H1 (cell line): ENCODE data around the gene RASGEF1C. TPM values are rescaled to one million over a fixed set of nuclear protein-coding genes. Genes with fewer than 3 reads are reported as not detected.

Source experiments
- CTCF ChIA-PET: fragments of 300-600 bp; sonication (Branson Sonifier 250); formaldehyde crosslinking; loops from one replicate; lab custom pipeline; 2021; ENCODE audit not compliant: partially characterized antibody; lab: Charles Lee
- POLR2A ChIA-PET: fragments of 300-600 bp; sonication (Branson Sonifier 250); formaldehyde crosslinking; loops from one replicate; lab custom pipeline; 2021; ENCODE audit warnings: inconsistent platforms; ENCODE audit not compliant: partially characterized antibody; lab: Charles Lee
- DNase-seq, 2 experiments: peaks; one replicate each; pipeline versions ENCODE4 v3.0.0 to v3.0.0-alpha.2; 2010 to 2022; ENCODE audit warnings: low spot score in 2 of 2, low read depth in 1 of 2, mixed read lengths in 1 of 2
- FAIRE-seq: peaks from 2 replicates; lab custom pipeline; 2011; peaks lifted over from hg19 to GRCh38; lab: Jason Lieb, UNC
- H2AFZ ChIP-seq: 2 replicates; pipeline ENCODE4 v1.8.1; 2012; ENCODE audit warnings: low read length, inconsistent platforms
- H2AK5ac ChIP-seq: 2 replicates; pipeline ENCODE4 v1.6.1; 2013; ENCODE audit warnings: low read depth, low read length
- H2BK120ac ChIP-seq: replicated peaks from 2 replicates; pipeline ENCODE3; 2013; ENCODE audit warnings: low read depth, low read length, inconsistent platforms
- H2BK12ac ChIP-seq: 2 replicates; pipeline ENCODE4 v1.6.1; 2013; ENCODE audit warnings: low read depth, low read length
- H2BK15ac ChIP-seq: 2 replicates; pipeline ENCODE4 v1.6.1; 2013; ENCODE audit warnings: low read length
- H2BK20ac ChIP-seq: 2 replicates; pipeline ENCODE4 v1.6.1; 2013; ENCODE audit warnings: low read length
- H2BK5ac ChIP-seq: 2 replicates; pipeline ENCODE4 v1.6.1; 2013; ENCODE audit warnings: low read depth, low read length
- H3K14ac ChIP-seq: 2 replicates; pipeline ENCODE4 v1.6.1; 2013; ENCODE audit warnings: inconsistent platforms; ENCODE audit not compliant: insufficient read length
- H3K18ac ChIP-seq: 2 replicates; pipeline ENCODE4 v1.6.1; 2013; ENCODE audit warnings: low read length; ENCODE audit errors: extremely low read depth
- H3K23ac ChIP-seq: 2 replicates; pipeline ENCODE4 v1.6.1; 2013; ENCODE audit warnings: inconsistent platforms; ENCODE audit not compliant: insufficient read length
- H3K23me2 ChIP-seq: 2 replicates; pipeline ENCODE4 v1.6.1; 2013; ENCODE audit warnings: low read depth, low read length
- H3K27ac ChIP-seq: 2 replicates; pipeline ENCODE4 v1.6.1; 2011; ENCODE audit warnings: low read depth, low read length, inconsistent platforms
- H3K27me3 ChIP-seq, 4 experiments: replicated peaks in 1 of 4; 1 replicate in 1 of 4; 2 replicates in 3 of 4; pipeline versions ENCODE4 v1.6.1 to v1.8.1; 2011 to 2013; ENCODE audit warnings: low read length in 3 of 4, mild to moderate bottlenecking in 3 of 4, inconsistent platforms in 2 of 4, mixed read lengths in 2 of 4, moderate library complexity in 1 of 4; ENCODE audit not compliant: control insufficient read depth in 3 of 4, insufficient read depth in 3 of 4; ENCODE audit errors: extremely low read depth in 1 of 4
- H3K36me3 ChIP-seq, 4 experiments: 2 replicates each; pipeline versions ENCODE4 v1.6.1 to v1.8.1; 2011 to 2013; ENCODE audit warnings: mild to moderate bottlenecking in 4 of 4, low read length in 3 of 4, moderate library complexity in 2 of 4, control low read depth in 1 of 4, inconsistent platforms in 1 of 4; ENCODE audit not compliant: insufficient read depth in 4 of 4, control insufficient read depth in 2 of 4
- H3K4ac ChIP-seq: replicated peaks from 2 replicates; pipeline ENCODE3; 2013; ENCODE audit warnings: low read length, low read depth, mixed read lengths, inconsistent platforms; ENCODE audit not compliant: insufficient read length
- H3K4me1 ChIP-seq, 4 experiments: replicated peaks in 1 of 4; 1 replicate in 1 of 4; 2 replicates in 3 of 4; pipeline versions ENCODE4 v1.6.1 to v1.8.1; 2011 to 2013; ENCODE audit warnings: low read length in 3 of 4, inconsistent platforms in 2 of 4, mixed read lengths in 1 of 4; ENCODE audit not compliant: insufficient read depth in 4 of 4, control insufficient read depth in 3 of 4
- H3K4me2 ChIP-seq, 2 experiments: 2 replicates each; pipeline versions ENCODE4 v1.6.1 to v1.8.1; 2011 to 2013; ENCODE audit warnings: low read depth in 2 of 2, low read length in 2 of 2, control low read depth in 1 of 2, inconsistent platforms in 1 of 2, mild to moderate bottlenecking in 1 of 2; ENCODE audit not compliant: insufficient read depth in 1 of 2
- H3K4me3 ChIP-seq, 4 experiments: fragments of 200-600, 300-600 bp in 1 of 4; sonication (generic), shearing (Covaris generic), sonication (Bioruptor Twin) in 1 of 4; 2 replicates each; pipeline versions ENCODE4 v1.5.1 to v1.8.1; 2011 to 2016; ENCODE audit warnings: low read length in 4 of 4, low read depth in 3 of 4, control low read depth in 2 of 4, inconsistent platforms in 2 of 4, mild to moderate bottlenecking in 2 of 4, mixed read lengths in 1 of 4, moderate library complexity in 1 of 4; ENCODE audit not compliant: insufficient read depth in 2 of 4; ENCODE audit errors: extremely low read depth in 1 of 4
- H3K56ac ChIP-seq: replicated peaks from 2 replicates; pipeline ENCODE3; 2013; ENCODE audit warnings: low read depth, mild to moderate bottlenecking, mixed read lengths, low read length, inconsistent platforms; ENCODE audit not compliant: insufficient read length
- H3K79me1 ChIP-seq: 2 replicates; pipeline ENCODE4 v1.6.1; 2013; ENCODE audit warnings: low read depth, low read length, control low read depth
- H3K79me2 ChIP-seq, 2 experiments: 2 replicates each; pipeline versions ENCODE4 v1.6.1 to v1.8.1; 2012 to 2013; ENCODE audit warnings: low read length in 2 of 2, mild to moderate bottlenecking in 2 of 2, inconsistent platforms in 1 of 2; ENCODE audit not compliant: insufficient read depth in 2 of 2, control insufficient read depth in 1 of 2
- H3K9ac ChIP-seq, 4 experiments: replicated peaks in 1 of 4; 1 replicate in 1 of 4; 2 replicates in 3 of 4; pipeline versions ENCODE4 v1.6.1 to v1.8.1; 2011 to 2013; ENCODE audit warnings: low read depth in 3 of 4, low read length in 3 of 4, control low read depth in 2 of 4, mild to moderate bottlenecking in 2 of 4, moderate library complexity in 2 of 4, inconsistent platforms in 1 of 4; ENCODE audit errors: extremely low read depth in 1 of 4
- H3K9me3 ChIP-seq, 2 experiments: 2 replicates each; pipeline versions ENCODE4 v1.6.1 to v1.8.1; 2012 to 2013; ENCODE audit warnings: mild to moderate bottlenecking in 2 of 2, moderate library complexity in 2 of 2, control low read depth in 1 of 2, inconsistent platforms in 1 of 2, low read depth in 1 of 2, low read length in 1 of 2, mixed read lengths in 1 of 2; ENCODE audit not compliant: insufficient read depth in 2 of 2
- H4K20me1 ChIP-seq, 2 experiments: replicated peaks in 1 of 2; 2 replicates each; pipeline versions ENCODE3 to v1.8.1; 2011 to 2013; ENCODE audit warnings: inconsistent platforms in 2 of 2, low read length in 2 of 2, mild to moderate bottlenecking in 1 of 2; ENCODE audit not compliant: insufficient read depth in 2 of 2, control insufficient read depth in 1 of 2
- H4K5ac ChIP-seq: 2 replicates; pipeline ENCODE4 v1.6.1; 2013; ENCODE audit warnings: low read length, low read depth, mixed read lengths, inconsistent platforms; ENCODE audit not compliant: insufficient read length
- H4K8ac ChIP-seq: 2 replicates; pipeline ENCODE4 v1.8.0; 2013; ENCODE audit warnings: mild to moderate bottlenecking, moderate library complexity, low read length, inconsistent platforms; ENCODE audit not compliant: insufficient read depth; ENCODE audit errors: extremely low read depth
- H4K91ac ChIP-seq: replicated peaks from 2 replicates; pipeline ENCODE3; 2013; ENCODE audit warnings: low read length, mixed read lengths, inconsistent platforms; ENCODE audit not compliant: insufficient read length
- EZH2 ChIP-seq: fragments of 200-600 bp; sonication (generic); IDR thresholded peaks from 2 replicates; pipeline ENCODE4 v1.7.1; 2012; ENCODE audit warnings: low read depth, mild to moderate bottlenecking, moderate library complexity, low read length, inconsistent platforms; ENCODE audit not compliant: severe bottlenecking
- GTF2F1 ChIP-seq: IDR thresholded peaks from 2 replicates; pipeline ENCODE4 v1.6.1; 2012; ENCODE audit warnings: low read depth, low read length, improper control_type of control experiment, borderline replicate concordance
- POLR2AphosphoS5 ChIP-seq: IDR thresholded peaks from 2 replicates; pipeline ENCODE4 v1.6.1; 2011; ENCODE audit warnings: low read depth, low read length
- SIN3A ChIP-seq, 2 experiments: IDR thresholded peaks in 1 of 2; conservative IDR thresholded peaks in 1 of 2; 2 replicates each; pipeline ENCODE4 v1.6.1; 2011 to 2012; ENCODE audit warnings: low read length in 2 of 2, improper control_type of control experiment in 1 of 2, low read depth in 1 of 2, mild to moderate bottlenecking in 1 of 2
- WGBS, 2 experiments: shearing (Covaris generic) in 1 of 2; methylation state at CpG; one replicate each; pipeline versions ENCODE4 v1.1.6 to v1.1.7; 2013 to 2015; ENCODE audit warnings: low lambda C conversion rate in 2 of 2, mixed read lengths in 2 of 2, inconsistent platforms in 1 of 2, low coverage in 1 of 2, missing lambda C conversion rate in 1 of 2; ENCODE audit not compliant: insufficient replicate concordance in 2 of 2, insufficient coverage in 1 of 2, insufficient read length in 1 of 2; ENCODE audit errors: extremely low coverage in 1 of 2, missing lambda C conversion rate in 1 of 2; 5-methylcytosine and 5-hydroxymethylcytosine counted together
- polyA plus RNA-seq, 7 experiments: library from polyadenylated mRNA; depleted of rRNA in 3 of 7; stranded (reverse) in 5 of 7; unstranded in 2 of 7; fragments of >200 nt in 5 of 7; fragments of 200-250 nt in 2 of 7; gene quantifications; 1 replicate in 5 of 7; 2 replicates in 1 of 7; 4 replicates in 1 of 7; pipeline versions ENCODE4 v1.2.1 to v1.2.3, GENCODE V29; 2011 to 2013; ENCODE audit warnings: missing spikeins in 2 of 7, mixed read lengths in 2 of 7
- total RNA-seq: library from RNA; stranded (reverse); fragmentation: NEBNext Ultra II Directional; extraction: Animal tissue kit (Norgen Biotek cat#: 25700); gene quantifications from 2 replicates; pipeline ENCODE4 v1.2.1, GENCODE V29; 2021

The RASGEF1C gene
- total and polyA plus RNA-seq, 2 of the 8 experiments (the other 6 are each of a cell fraction or from before 2014, with no cell fraction given): 0.26 to 0.61 TPM

GRCh38 chr5:180159756-180160155, 49.3 kb downstream of the RASGEF1C start:
- 86% methylated on average over 8 of the region's 8 CpGs; no CpG with 5 or more reads in 1 of the 2 experiments for WGBS, 2 experiments
- Histone ChIP-seq H4K8ac (no peak overlapping the region), H3K27me3 (no peaks in the 10 kb centered on the region), H2BK20ac (no peak overlapping the region), H4K20me1 (no peaks in the 10 kb centered on the region), H2BK12ac (no peak overlapping the region), H3K36me3 (no peaks in the 10 kb centered on the region), H3K79me2 (no peaks in the 10 kb centered on the region), H3K18ac (no peak overlapping the region), H2BK120ac (no peak overlapping the region), H2BK5ac (no peak overlapping the region), H3K14ac (no peak overlapping the region), H2AFZ (no peak overlapping the region), H3K9ac (no peak overlapping the region), H3K27ac (no peak overlapping the region), H3K79me1 (no peaks in the 10 kb centered on the region), H4K5ac (no peak overlapping the region), H3K4me2 (no peak overlapping the region), H3K23me2 (no peaks in the 10 kb centered on the region), H3K23ac (no peak overlapping the region), H3K4me1 (no peaks in the 10 kb centered on the region; a peak in 1 of 7 replicates), H2AK5ac (no peak overlapping the region), H3K9me3 (no peaks in the 10 kb centered on the region), H3K4ac (no peak overlapping the region), H2BK15ac (no peak overlapping the region), H3K56ac (no peak overlapping the region), H4K91ac (no peak overlapping the region), H3K4me3 (no peak overlapping the region)
- CTCF ChIA-PET: no interaction called here
- POLR2A ChIA-PET: no interaction called here
- TF ChIP-seq SIN3A (conservative IDR thresholded peaks at IDR 0.05 in 1 of 2, IDR thresholded peaks at IDR 0.05 in 1 of 2; ENCODE audit: low read depth in 1 of 2, low read length in 2 of 2): no peak
- TF ChIP-seq GTF2F1: no peak
- TF ChIP-seq EZH2: no peak
- no peak for TF ChIP-seq POLR2AphosphoS5
- no peak for FAIRE-seq
- DNase-seq: no peak
